ENCODE data around the gene NOS1.

Gene NOS1

GRCh38 chr12:117171499-117172162 is 189.8 kb downstream of the NOS1 start:
- DNase-seq (ENCODE audit: extremely low read depth, low read depth), result no peak
- TF ChIP-seq CTCF (IDR thresholded peaks at IDR 0.05; ENCODE audit: low read depth, low read length), result no peak

GRCh38 chr12:117169548-117169947 is 191.9 kb downstream of the NOS1 start:
- DNase-seq (ENCODE audit: extremely low read depth, low read depth), result no peak
- no peak for TF ChIP-seq CTCF (IDR thresholded peaks at IDR 0.05; ENCODE audit: low read depth, low read length)

GRCh38 chr12:117168976-117169375 is 192.4 kb downstream of the NOS1 start:
- DNase-seq (ENCODE audit: extremely low read depth, low read depth), result no peak
- TF ChIP-seq CTCF (IDR thresholded peaks at IDR 0.05; ENCODE audit: low read depth, low read length), result no peak

- no peak for DNase-seq (ENCODE audit: extremely low read depth, low read depth)
- no peak for TF ChIP-seq CTCF (IDR thresholded peaks at IDR 0.05; ENCODE audit: low read depth, low read length)
These were observed 193.7 kb downstream of the NOS1 start for GRCh38 chr12:117167769-117168168.

GRCh38 chr12:117166107-117166506 is 195.3 kb downstream of the NOS1 start:
- TF ChIP-seq CTCF (IDR thresholded peaks at IDR 0.05; ENCODE audit: low read depth, low read length), result no peak
- no peak for DNase-seq (ENCODE audit: extremely low read depth, low read depth)

- DNase-seq (ENCODE audit: extremely low read depth, low read depth), result no peak
- no peak for TF ChIP-seq CTCF (IDR thresholded peaks at IDR 0.05; ENCODE audit: low read depth, low read length)
These were observed 196.1 kb downstream of the NOS1 start for GRCh38 chr12:117165342-117165741.

GRCh38 chr12:117162633-117163032 is 198.8 kb downstream of the NOS1 start:
- DNase-seq (ENCODE audit: extremely low read depth, low read depth), result no peak
- no peak for TF ChIP-seq CTCF (IDR thresholded peaks at IDR 0.05; ENCODE audit: low read depth, low read length)
